GM12878 (cell line): ENCODE measurements around the gene OR52B2. TPM values are rescaled to one million over a fixed set of nuclear protein-coding genes. Genes with fewer than 3 reads are reported as not detected.

ENCODE experiments used
- ATAC-seq: fragments of 200-7000 bp; cut with Tn5 transposase; 3 replicates; pipeline ENCODE4 v1.9.1; 2020; ENCODE audit warnings: mild to moderate bottlenecking, moderate library complexity
- BruUV-seq: library from RNA; stranded (reverse); fragments of 400-500 nt; replicated peaks from 2 replicates; lab custom pipeline; 2021; lab: Mats Ljungman, UMichigan
- CTCF ChIA-PET: fragments of 300-600 bp; sonication (Branson Sonifier 250); formaldehyde crosslinking; extraction: SDS; loops from one replicate; lab custom pipeline; 2021; ENCODE audit warnings: inconsistent platforms; lab: Yijun Ruan, JAX
- POLR2A ChIA-PET: fragments of 350-600 bp; formaldehyde crosslinking; extraction: SDS; loops from one replicate; lab custom pipeline; 2021; ENCODE audit warnings: inconsistent platforms; lab: Charles Lee
- RAD21 ChIA-PET: fragments of 300-600 bp; sonication (Branson Sonifier 250); formaldehyde crosslinking; loops from one replicate; lab custom pipeline; 2023; ENCODE audit warnings: antibody characterized with exemption; ENCODE audit not compliant: unreplicated experiment; lab: Charles Lee
- SMC1A ChIA-PET: fragments of 300-600 bp; sonication (Branson Sonifier 250); formaldehyde crosslinking; loops from one replicate; lab custom pipeline; 2023; ENCODE audit not compliant: unreplicated experiment, uncharacterized antibody; lab: Charles Lee
- DNase-seq: peaks from one replicate; pipeline ENCODE4 v3.0.0-alpha.2; 2011; ENCODE audit warnings: low read depth, low spot score
- FAIRE-seq: peaks from 3 replicates; lab custom pipeline; 2011; peaks lifted over from hg19 to GRCh38; lab: Jason Lieb, UNC
- H2AFZ ChIP-seq: 2 replicates; pipeline ENCODE4 v1.6.0; 2011; ENCODE audit warnings: low read depth, low read length, control low read depth; ENCODE audit not compliant: control insufficient read depth
- H3K27ac ChIP-seq: 2 replicates; pipeline ENCODE4 v1.5.1; 2011; ENCODE audit warnings: control low read depth; ENCODE audit not compliant: control insufficient read depth, insufficient read depth
- H3K27me3 ChIP-seq, 2 experiments: replicated peaks in 1 of 2; 2 replicates each; pipeline versions ENCODE4 v1.6.0 to v1.6.1; 2011; ENCODE audit warnings: low read length in 1 of 2; ENCODE audit not compliant: control insufficient read depth in 2 of 2, insufficient read depth in 2 of 2
- H3K36me3 ChIP-seq, 2 experiments: 2 replicates each; pipeline ENCODE4 v1.5.1; 2011; ENCODE audit warnings: low read length in 1 of 2; ENCODE audit not compliant: control insufficient read depth in 2 of 2, insufficient read depth in 2 of 2
- H3K4me1 ChIP-seq: 2 replicates; pipeline ENCODE4 v1.6.1; 2011; ENCODE audit warnings: mild to moderate bottlenecking, low read length, moderate library complexity, mixed read lengths; ENCODE audit not compliant: control insufficient read depth, insufficient read depth
- H3K4me2 ChIP-seq: 2 replicates; pipeline ENCODE4 v1.6.0; 2011; ENCODE audit warnings: control low read depth; ENCODE audit not compliant: control insufficient read depth, insufficient read depth
- H3K4me3 ChIP-seq: fragments of 200-600 bp; sonication (generic); 2 replicates; pipeline ENCODE4 v1.5.1; 2016
- H3K79me2 ChIP-seq: 2 replicates; pipeline ENCODE4 v1.6.0; 2011; ENCODE audit warnings: low read length; ENCODE audit not compliant: control insufficient read depth, insufficient read depth
- H3K9ac ChIP-seq: 2 replicates; pipeline ENCODE4 v1.8.0; 2011; ENCODE audit warnings: low read length, control low read depth, mixed read lengths; ENCODE audit not compliant: control insufficient read depth, insufficient read depth
- H3K9me3 ChIP-seq: replicated peaks from 3 replicates; pipeline ENCODE4 v1.5.1; 2011; ENCODE audit warnings: mild to moderate bottlenecking, low read length; ENCODE audit not compliant: control insufficient read depth, insufficient read depth
- H4K20me1 ChIP-seq: 2 replicates; pipeline ENCODE4 v1.6.0; 2011; ENCODE audit not compliant: control insufficient read depth, insufficient read depth
- CHD4 ChIP-seq: fragments of 200-600 bp; sonication (generic); IDR thresholded peaks from 2 replicates; pipeline ENCODE4 v1.6.1; 2016; ENCODE audit warnings: mild to moderate bottlenecking
- JUNB ChIP-seq: IDR thresholded peaks from 2 replicates; pipeline ENCODE4 v1.6.1; 2016; ENCODE audit warnings: antibody characterized with exemption, mild to moderate bottlenecking
- WGBS: methylation state at CpG from one replicate; pipeline ENCODE4 v1.1.6; 2016; ENCODE audit warnings: low lambda C conversion rate; ENCODE audit not compliant: insufficient replicate concordance, insufficient coverage; ENCODE audit errors: missing lambda C conversion rate; 5-methylcytosine and 5-hydroxymethylcytosine counted together
- in situ Hi-C: fragments of 300-500 bp; cut with MboI; formaldehyde crosslinking; loops from 9 replicates; pipeline ENCODE4 v1.14.3; 2018; ENCODE audit warnings: mixed read lengths
- intact Hi-C: fragments of 100-400 bp; cut with micrococcal nuclease; formaldehyde crosslinking; loops from one replicate; pipeline ENCODE4 v1.14.2; 2022; ENCODE audit not compliant: unreplicated experiment
- polyA plus RNA-seq, 11 experiments: library from polyadenylated mRNA; depleted of rRNA in 4 of 11; unstranded in 6 of 11; stranded (reverse) in 5 of 11; fragments of >200 nt; fragmentation: Nextera tagmentation in 4 of 11; fragmentation: Illumina TruSeq in 1 of 11; extraction: Ambion mirVana in 4 of 11; extraction: Trizol in 1 of 11; gene quantifications; 1 replicate in 1 of 11; 2 replicates in 10 of 11; pipeline versions ENCODE4 v1.2.1 to v1.2.3, GENCODE V29; 2011 to 2016; ENCODE audit warnings: inconsistent platforms in 2 of 11, missing spikeins in 2 of 11, low read depth in 1 of 11
- total RNA-seq, 4 experiments: library from RNA; depleted of rRNA in 3 of 4; stranded (reverse); fragments of >200 nt in 3 of 4; fragmentation: Illumina TruSeq in 1 of 4; extraction: Trizol in 1 of 4; gene quantifications; 2 replicates each; pipeline versions ENCODE4 v1.2.1 to v1.2.3, GENCODE V29; 2013 to 2021
- TF ChIP-seq, protein P1 (sequence below): fragments of 450-650 bp; IDR thresholded peaks from 2 replicates; pipeline ENCODE4 v1.6.1; 2014; ENCODE audit warnings: mild to moderate bottlenecking

Gene OR52B2
- total and polyA plus RNA-seq, 10 of the 15 experiments (the other 5 are each of a cell fraction or from before 2014, with no cell fraction given): 0.08 TPM; not detected in 9

DNA sequence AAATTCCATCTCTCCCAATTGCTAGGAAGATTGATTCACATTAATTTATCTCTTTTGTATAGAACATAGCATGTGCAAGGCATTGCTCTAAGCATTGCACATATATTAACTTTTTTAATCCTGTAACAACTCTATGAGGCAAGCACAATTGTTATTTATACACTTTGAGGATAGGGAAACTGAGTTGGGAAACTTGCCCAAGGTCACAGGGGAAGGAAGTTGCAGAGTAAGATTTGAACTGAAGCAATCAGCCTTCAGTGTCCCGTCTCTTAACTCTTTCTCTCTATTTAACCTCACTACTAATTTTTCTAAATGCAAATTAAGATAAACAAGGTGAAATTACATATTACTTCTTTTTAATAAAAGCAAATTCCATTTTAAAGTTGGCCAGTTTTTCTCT is 40.5 kb downstream of the OR52B2 start:
- H4K20me1 ChIP-seq: no peaks in the 10 kb centered on the region
- FAIRE-seq (no peak), ATAC-seq (no peak), DNase-seq (no peak)
- H3K4me2 ChIP-seq: no peak overlapping the region
- in situ Hi-C loops: no loop called here
- WGBS: 25% methylated on average over 1 of the region's 1 CpG
- ChIA-PET RAD21 (no interaction called here), SMC1A (no interaction called here), CTCF (no interaction called here), POLR2A (no interaction called here)
- no peak overlapping the region for H3K4me3 ChIP-seq
- no peak overlapping the region for H2AFZ ChIP-seq
- H3K79me2 ChIP-seq: no peaks in the 10 kb centered on the region
- no peak for TF ChIP-seq CHD4
- H3K9ac ChIP-seq: no peak overlapping the region
- H3K36me3 ChIP-seq: no peaks in the 10 kb centered on the region
- H3K4me1 ChIP-seq: no peaks in the 10 kb centered on the region
- H3K27me3 ChIP-seq: no peaks in the 10 kb centered on the region
- no peaks in the 10 kb centered on the region for H3K9me3 ChIP-seq
- no peak overlapping the region for H3K27ac ChIP-seq
- BruUV-seq: no TSS peak
- intact Hi-C loops: no loop called here

DNA sequence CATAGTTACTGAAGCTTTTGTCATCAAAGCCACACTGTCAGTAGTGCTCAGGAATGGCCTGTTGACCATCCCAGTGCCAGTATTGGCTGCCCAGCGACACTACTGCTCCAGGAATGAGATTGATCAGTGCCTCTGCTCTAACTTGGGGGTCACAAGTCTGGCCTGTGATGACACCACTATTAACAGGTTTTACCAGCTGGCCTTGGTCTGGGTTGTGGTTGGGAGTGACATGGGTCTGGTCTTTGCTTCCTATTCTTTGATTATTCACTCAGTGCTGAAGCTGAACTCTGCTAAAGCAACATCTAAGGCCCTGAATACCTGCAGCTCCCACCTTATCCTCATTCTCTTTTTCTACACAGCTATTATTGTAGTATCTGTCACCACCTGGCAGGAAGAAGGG is 41.1 kb downstream of the OR52B2 start:
- no peaks in the 10 kb centered on the region for H3K9me3 ChIP-seq
- no peak for TF ChIP-seq JUNB
- TF ChIP-seq, protein P1, sequence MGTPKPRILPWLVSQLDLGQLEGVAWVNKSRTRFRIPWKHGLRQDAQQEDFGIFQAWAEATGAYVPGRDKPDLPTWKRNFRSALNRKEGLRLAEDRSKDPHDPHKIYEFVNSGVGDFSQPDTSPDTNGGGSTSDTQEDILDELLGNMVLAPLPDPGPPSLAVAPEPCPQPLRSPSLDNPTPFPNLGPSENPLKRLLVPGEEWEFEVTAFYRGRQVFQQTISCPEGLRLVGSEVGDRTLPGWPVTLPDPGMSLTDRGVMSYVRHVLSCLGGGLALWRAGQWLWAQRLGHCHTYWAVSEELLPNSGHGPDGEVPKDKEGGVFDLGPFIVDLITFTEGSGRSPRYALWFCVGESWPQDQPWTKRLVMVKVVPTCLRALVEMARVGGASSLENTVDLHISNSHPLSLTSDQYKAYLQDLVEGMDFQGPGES: no peak
- TF ChIP-seq, all 136 proteins: peak for 0
- H3K4me1 ChIP-seq: no peaks in the 10 kb centered on the region
- SMC1A ChIA-PET: no interaction called here
- FAIRE-seq (no peak), DNase-seq (no peak), ATAC-seq (no peak)
- WGBS: 0% methylated on average over 1 of the region's 1 CpG
- RAD21 ChIA-PET: no interaction called here
- no peaks in the 10 kb centered on the region for H3K36me3 ChIP-seq
- CTCF ChIA-PET: no interaction called here
- no peaks in the 10 kb centered on the region for H4K20me1 ChIP-seq
- BruUV-seq: no TSS peak
- H2AFZ ChIP-seq: no peak overlapping the region
- POLR2A ChIA-PET: no interaction called here
- intact Hi-C loops: no loop called here
- H3K4me3 ChIP-seq: no peak overlapping the region
- no peak overlapping the region for H3K9ac ChIP-seq
- H3K79me2 ChIP-seq: no peaks in the 10 kb centered on the region
- H3K27me3 ChIP-seq: no peaks in the 10 kb centered on the region
- no peak overlapping the region for H3K27ac ChIP-seq
- in situ Hi-C loops: no loop called here
- H3K4me2 ChIP-seq: no peak overlapping the region
